H1 (cell line): ENCODE results near the gene MCHR2. TPM values are rescaled to one million over a fixed set of nuclear protein-coding genes. Genes with fewer than 3 reads are reported as not detected.

ENCODE experiments used
- CTCF ChIA-PET: fragments of 300-600 bp; sonication (Branson Sonifier 250); formaldehyde crosslinking; loops from one replicate; lab custom pipeline; 2021; ENCODE audit not compliant: partially characterized antibody; lab: Charles Lee
- POLR2A ChIA-PET: fragments of 300-600 bp; sonication (Branson Sonifier 250); formaldehyde crosslinking; loops from one replicate; lab custom pipeline; 2021; ENCODE audit warnings: inconsistent platforms; ENCODE audit not compliant: partially characterized antibody; lab: Charles Lee
- DNase-seq, 2 experiments: peaks; one replicate each; pipeline versions ENCODE4 v3.0.0 to v3.0.0-alpha.2; 2010 to 2022; ENCODE audit warnings: low spot score in 2 of 2, low read depth in 1 of 2, mixed read lengths in 1 of 2
- FAIRE-seq: peaks from 2 replicates; lab custom pipeline; 2011; peaks lifted over from hg19 to GRCh38; lab: Jason Lieb, UNC
- H2AFZ ChIP-seq: 2 replicates; pipeline ENCODE4 v1.8.1; 2012; ENCODE audit warnings: low read length, inconsistent platforms
- H2AK5ac ChIP-seq: 2 replicates; pipeline ENCODE4 v1.6.1; 2013; ENCODE audit warnings: low read depth, low read length
- H2BK120ac ChIP-seq: replicated peaks from 2 replicates; pipeline ENCODE3; 2013; ENCODE audit warnings: low read depth, low read length, inconsistent platforms
- H2BK12ac ChIP-seq: 2 replicates; pipeline ENCODE4 v1.6.1; 2013; ENCODE audit warnings: low read depth, low read length
- H2BK15ac ChIP-seq: 2 replicates; pipeline ENCODE4 v1.6.1; 2013; ENCODE audit warnings: low read length
- H2BK20ac ChIP-seq: 2 replicates; pipeline ENCODE4 v1.6.1; 2013; ENCODE audit warnings: low read length
- H2BK5ac ChIP-seq: 2 replicates; pipeline ENCODE4 v1.6.1; 2013; ENCODE audit warnings: low read depth, low read length
- H3K14ac ChIP-seq: 2 replicates; pipeline ENCODE4 v1.6.1; 2013; ENCODE audit warnings: inconsistent platforms; ENCODE audit not compliant: insufficient read length
- H3K18ac ChIP-seq: 2 replicates; pipeline ENCODE4 v1.6.1; 2013; ENCODE audit warnings: low read length; ENCODE audit errors: extremely low read depth
- H3K23ac ChIP-seq: 2 replicates; pipeline ENCODE4 v1.6.1; 2013; ENCODE audit warnings: inconsistent platforms; ENCODE audit not compliant: insufficient read length
- H3K23me2 ChIP-seq: 2 replicates; pipeline ENCODE4 v1.6.1; 2013; ENCODE audit warnings: low read depth, low read length
- H3K27ac ChIP-seq: 2 replicates; pipeline ENCODE4 v1.6.1; 2011; ENCODE audit warnings: low read depth, low read length, inconsistent platforms
- H3K27me3 ChIP-seq, 4 experiments: replicated peaks in 1 of 4; 1 replicate in 1 of 4; 2 replicates in 3 of 4; pipeline versions ENCODE4 v1.6.1 to v1.8.1; 2011 to 2013; ENCODE audit warnings: low read length in 3 of 4, mild to moderate bottlenecking in 3 of 4, inconsistent platforms in 2 of 4, mixed read lengths in 2 of 4, moderate library complexity in 1 of 4; ENCODE audit not compliant: control insufficient read depth in 3 of 4, insufficient read depth in 3 of 4; ENCODE audit errors: extremely low read depth in 1 of 4
- H3K36me3 ChIP-seq, 4 experiments: 2 replicates each; pipeline versions ENCODE4 v1.6.1 to v1.8.1; 2011 to 2013; ENCODE audit warnings: mild to moderate bottlenecking in 4 of 4, low read length in 3 of 4, moderate library complexity in 2 of 4, control low read depth in 1 of 4, inconsistent platforms in 1 of 4; ENCODE audit not compliant: insufficient read depth in 4 of 4, control insufficient read depth in 2 of 4
- H3K4ac ChIP-seq: replicated peaks from 2 replicates; pipeline ENCODE3; 2013; ENCODE audit warnings: low read length, low read depth, mixed read lengths, inconsistent platforms; ENCODE audit not compliant: insufficient read length
- H3K4me1 ChIP-seq, 4 experiments: replicated peaks in 1 of 4; 1 replicate in 1 of 4; 2 replicates in 3 of 4; pipeline versions ENCODE4 v1.6.1 to v1.8.1; 2011 to 2013; ENCODE audit warnings: low read length in 3 of 4, inconsistent platforms in 2 of 4, mixed read lengths in 1 of 4; ENCODE audit not compliant: insufficient read depth in 4 of 4, control insufficient read depth in 3 of 4
- H3K4me2 ChIP-seq, 2 experiments: 2 replicates each; pipeline versions ENCODE4 v1.6.1 to v1.8.1; 2011 to 2013; ENCODE audit warnings: low read depth in 2 of 2, low read length in 2 of 2, control low read depth in 1 of 2, inconsistent platforms in 1 of 2, mild to moderate bottlenecking in 1 of 2; ENCODE audit not compliant: insufficient read depth in 1 of 2
- H3K4me3 ChIP-seq, 4 experiments: fragments of 200-600, 300-600 bp in 1 of 4; sonication (generic), shearing (Covaris generic), sonication (Bioruptor Twin) in 1 of 4; 2 replicates each; pipeline versions ENCODE4 v1.5.1 to v1.8.1; 2011 to 2016; ENCODE audit warnings: low read length in 4 of 4, low read depth in 3 of 4, control low read depth in 2 of 4, inconsistent platforms in 2 of 4, mild to moderate bottlenecking in 2 of 4, mixed read lengths in 1 of 4, moderate library complexity in 1 of 4; ENCODE audit not compliant: insufficient read depth in 2 of 4; ENCODE audit errors: extremely low read depth in 1 of 4
- H3K56ac ChIP-seq: replicated peaks from 2 replicates; pipeline ENCODE3; 2013; ENCODE audit warnings: low read depth, mild to moderate bottlenecking, mixed read lengths, low read length, inconsistent platforms; ENCODE audit not compliant: insufficient read length
- H3K79me1 ChIP-seq: 2 replicates; pipeline ENCODE4 v1.6.1; 2013; ENCODE audit warnings: low read depth, low read length, control low read depth
- H3K79me2 ChIP-seq, 2 experiments: 2 replicates each; pipeline versions ENCODE4 v1.6.1 to v1.8.1; 2012 to 2013; ENCODE audit warnings: low read length in 2 of 2, mild to moderate bottlenecking in 2 of 2, inconsistent platforms in 1 of 2; ENCODE audit not compliant: insufficient read depth in 2 of 2, control insufficient read depth in 1 of 2
- H3K9ac ChIP-seq, 4 experiments: replicated peaks in 1 of 4; 1 replicate in 1 of 4; 2 replicates in 3 of 4; pipeline versions ENCODE4 v1.6.1 to v1.8.1; 2011 to 2013; ENCODE audit warnings: low read depth in 3 of 4, low read length in 3 of 4, control low read depth in 2 of 4, mild to moderate bottlenecking in 2 of 4, moderate library complexity in 2 of 4, inconsistent platforms in 1 of 4; ENCODE audit errors: extremely low read depth in 1 of 4
- H3K9me3 ChIP-seq, 2 experiments: 2 replicates each; pipeline versions ENCODE4 v1.6.1 to v1.8.1; 2012 to 2013; ENCODE audit warnings: mild to moderate bottlenecking in 2 of 2, moderate library complexity in 2 of 2, control low read depth in 1 of 2, inconsistent platforms in 1 of 2, low read depth in 1 of 2, low read length in 1 of 2, mixed read lengths in 1 of 2; ENCODE audit not compliant: insufficient read depth in 2 of 2
- H4K20me1 ChIP-seq, 2 experiments: replicated peaks in 1 of 2; 2 replicates each; pipeline versions ENCODE3 to v1.8.1; 2011 to 2013; ENCODE audit warnings: inconsistent platforms in 2 of 2, low read length in 2 of 2, mild to moderate bottlenecking in 1 of 2; ENCODE audit not compliant: insufficient read depth in 2 of 2, control insufficient read depth in 1 of 2
- H4K5ac ChIP-seq: 2 replicates; pipeline ENCODE4 v1.6.1; 2013; ENCODE audit warnings: low read length, low read depth, mixed read lengths, inconsistent platforms; ENCODE audit not compliant: insufficient read length
- H4K8ac ChIP-seq: 2 replicates; pipeline ENCODE4 v1.8.0; 2013; ENCODE audit warnings: mild to moderate bottlenecking, moderate library complexity, low read length, inconsistent platforms; ENCODE audit not compliant: insufficient read depth; ENCODE audit errors: extremely low read depth
- H4K91ac ChIP-seq: replicated peaks from 2 replicates; pipeline ENCODE3; 2013; ENCODE audit warnings: low read length, mixed read lengths, inconsistent platforms; ENCODE audit not compliant: insufficient read length
- ASH2L ChIP-seq: fragments of 200-600, 300-600 bp; sonication (generic); IDR thresholded peaks from one replicate; pipeline ENCODE4 v1.7.1; 2017; ENCODE audit warnings: low read length
- ATF3 ChIP-seq: IDR thresholded peaks from 2 replicates; pipeline ENCODE4 v1.6.1; 2011; ENCODE audit warnings: low read depth, mild to moderate bottlenecking, low read length; ENCODE audit not compliant: insufficient read depth
- GTF2F1 ChIP-seq: IDR thresholded peaks from 2 replicates; pipeline ENCODE4 v1.6.1; 2012; ENCODE audit warnings: low read depth, low read length, improper control_type of control experiment, borderline replicate concordance
- POLR2A ChIP-seq, 2 experiments: IDR thresholded peaks; 1 replicate in 1 of 2; 2 replicates in 1 of 2; pipeline ENCODE4 v1.6.1; 2011; ENCODE audit warnings: low read depth in 2 of 2, low read length in 2 of 2, mild to moderate bottlenecking in 2 of 2; ENCODE audit errors: control extremely low read depth in 1 of 2
- RFX5 ChIP-seq: IDR thresholded peaks from 2 replicates; pipeline ENCODE4 v1.6.1; 2011; ENCODE audit warnings: low read depth, low read length, improper control_type of control experiment, borderline replicate concordance
- SIX5 ChIP-seq: IDR thresholded peaks from 2 replicates; pipeline ENCODE4 v1.6.1; 2011; ENCODE audit warnings: mild to moderate bottlenecking, low read depth, low read length
- WGBS, 2 experiments: shearing (Covaris generic) in 1 of 2; methylation state at CpG; one replicate each; pipeline versions ENCODE4 v1.1.6 to v1.1.7; 2013 to 2015; ENCODE audit warnings: low lambda C conversion rate in 2 of 2, mixed read lengths in 2 of 2, inconsistent platforms in 1 of 2, low coverage in 1 of 2, missing lambda C conversion rate in 1 of 2; ENCODE audit not compliant: insufficient replicate concordance in 2 of 2, insufficient coverage in 1 of 2, insufficient read length in 1 of 2; ENCODE audit errors: extremely low coverage in 1 of 2, missing lambda C conversion rate in 1 of 2; 5-methylcytosine and 5-hydroxymethylcytosine counted together
- polyA plus RNA-seq, 7 experiments: library from polyadenylated mRNA; depleted of rRNA in 3 of 7; stranded (reverse) in 5 of 7; unstranded in 2 of 7; fragments of >200 nt in 5 of 7; fragments of 200-250 nt in 2 of 7; gene quantifications; 1 replicate in 5 of 7; 2 replicates in 1 of 7; 4 replicates in 1 of 7; pipeline versions ENCODE4 v1.2.1 to v1.2.3, GENCODE V29; 2011 to 2013; ENCODE audit warnings: missing spikeins in 2 of 7, mixed read lengths in 2 of 7
- total RNA-seq: library from RNA; stranded (reverse); fragmentation: NEBNext Ultra II Directional; extraction: Animal tissue kit (Norgen Biotek cat#: 25700); gene quantifications from 2 replicates; pipeline ENCODE4 v1.2.1, GENCODE V29; 2021

The MCHR2 gene
- total and polyA plus RNA-seq, 2 of the 8 experiments (the other 6 are each of a cell fraction or from before 2014, with no cell fraction given): not detected

DNA sequence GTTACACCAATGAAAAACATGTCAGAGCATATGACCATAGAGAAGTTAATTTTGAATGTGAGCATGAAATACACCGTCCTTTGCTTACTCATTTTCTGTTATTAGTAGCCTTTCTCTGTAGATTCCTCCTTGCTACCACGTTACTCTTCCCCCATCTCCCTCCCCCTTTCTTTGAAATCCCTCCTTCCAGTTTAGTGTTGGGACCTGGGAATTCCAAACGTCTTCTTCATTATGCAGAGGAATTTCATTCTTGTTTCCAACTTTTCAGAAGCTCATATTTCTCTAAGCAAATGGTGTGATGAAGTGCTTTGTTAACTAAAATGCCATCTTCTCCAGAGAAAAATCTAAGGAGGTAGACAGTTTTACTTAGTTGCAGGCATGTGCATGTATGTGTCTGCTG is 122.4 kb downstream of the MCHR2 start:
- no peak overlapping the region for H4K91ac ChIP-seq
- no peak overlapping the region for H2BK12ac ChIP-seq
- no peaks in the 10 kb centered on the region for H3K23me2 ChIP-seq
- no peak overlapping the region for H2BK15ac ChIP-seq
- H3K4ac ChIP-seq: no peak overlapping the region
- H3K14ac ChIP-seq: no peak overlapping the region
- no peak overlapping the region for H3K23ac ChIP-seq
- H3K36me3 ChIP-seq: no peaks in the 10 kb centered on the region
- no peak for DNase-seq
- H3K27me3 ChIP-seq: no peaks in the 10 kb centered on the region
- ChIA-PET CTCF (interaction anchor here (0.7 to 1.1 kb wide), 3 partner anchors 10 to 180 kb away, joined by 3 to 4 read pairs (median 3); no protein-coding TSS in a partner anchor), POLR2A (no interaction called here)
- no peaks in the 10 kb centered on the region for H3K9me3 ChIP-seq
- no peak overlapping the region for H2BK20ac ChIP-seq
- no peak for FAIRE-seq
- H2AFZ ChIP-seq: no peak overlapping the region
- H2BK5ac ChIP-seq: no peak overlapping the region
- H3K18ac ChIP-seq: no peak overlapping the region
- no peaks in the 10 kb centered on the region for H3K79me1 ChIP-seq
- H3K56ac ChIP-seq: no peak overlapping the region
- no peak overlapping the region for H2AK5ac ChIP-seq
- H3K27ac ChIP-seq: no peak overlapping the region
- no peak overlapping the region for H4K8ac ChIP-seq
- no peak overlapping the region for H3K4me3 ChIP-seq
- no peak overlapping the region for H2BK120ac ChIP-seq
- no peaks in the 10 kb centered on the region for H3K4me1 ChIP-seq
- no peak overlapping the region for H3K9ac ChIP-seq
- no peaks in the 10 kb centered on the region for H4K20me1 ChIP-seq
- H3K79me2 ChIP-seq: no peaks in the 10 kb centered on the region
- 73% methylated on average over 3 of the region's 3 CpGs; no CpG with 5 or more reads in 1 of the 2 experiments for WGBS, 2 experiments
- no peak overlapping the region for H3K4me2 ChIP-seq
- H4K5ac ChIP-seq: no peak overlapping the region
- TF ChIP-seq GTF2F1 (no peak), ASH2L (no peak), RFX5 (no peak), POLR2A (IDR thresholded peaks at IDR 0.05; ENCODE audit: control extremely low read depth in 1 of 2, low read depth in 2 of 2, low read length in 2 of 2) (no peak), SIX5 (no peak), ATF3 (no peak)
